GM12864 (cell line): ENCODE data around the gene MIPOL1.
"Not testable (repeated sequence)": the region's sequence is repeated elsewhere in the genome, so short reads cannot be mapped to it uniquely, and the experiment has no call there.

ENCODE experiments used
- DNase-seq: peaks from one replicate; pipeline ENCODE4 v3.0.0-alpha.2; 2011; ENCODE audit warnings: low read depth
- H3K4me3 ChIP-seq: 2 replicates; pipeline ENCODE4 v1.5.1; 2011; ENCODE audit warnings: mild to moderate bottlenecking, low read depth, low read length, control low read depth
- CTCF ChIP-seq: IDR thresholded peaks from 2 replicates; pipeline ENCODE4 v1.5.1; 2011; ENCODE audit warnings: low read depth, mild to moderate bottlenecking, moderate library complexity, low read length, control low read depth, inconsistent platforms; ENCODE audit errors: missing control alignments

The MIPOL1 gene

GRCh38 chr14:37275963-37276362 lies 78.2 kb downstream of the MIPOL1 start:
- H3K4me3 ChIP-seq: no peak overlapping the region
- TF ChIP-seq CTCF: no peak
- DNase-seq: no peak

GRCh38 chr14:37278636-37279538 lies 81.2 kb downstream of the MIPOL1 start:
- TF ChIP-seq CTCF: no peak
- DNase-seq: no peak
- no peak overlapping the region for H3K4me3 ChIP-seq

- DNase-seq: no peak
- no peak for TF ChIP-seq CTCF
- no peak overlapping the region for H3K4me3 ChIP-seq
Observed at GRCh38 chr14:37279818-37280217, 82.1 kb downstream of the MIPOL1 start.

- H3K4me3 ChIP-seq: no peak overlapping the region
- DNase-seq: no peak
- TF ChIP-seq CTCF: no peak
Observed at GRCh38 chr14:37284760-37285159, 87.0 kb downstream of the MIPOL1 start.

- DNase-seq: no peak
- no peak overlapping the region for H3K4me3 ChIP-seq
- no peak for TF ChIP-seq CTCF
Observed at GRCh38 chr14:37285220-37285619, 87.5 kb downstream of the MIPOL1 start.

GRCh38 chr14:37289688-37290087 lies 92.0 kb downstream of the MIPOL1 start:
- TF ChIP-seq CTCF: no peak
- no peak overlapping the region for H3K4me3 ChIP-seq
- DNase-seq: no peak

GRCh38 chr14:37295262-37295661 lies 97.5 kb downstream of the MIPOL1 start:
- not testable (repeated sequence) for H3K4me3 ChIP-seq, DNase-seq
